ENCODE data around the gene CD19.
"Not testable (repeated sequence)": the region's sequence is repeated elsewhere in the genome, so short reads cannot be mapped to it uniquely, and the experiment has no call there.

The CD19 gene

GRCh38 chr16:28931801-28932225 is at the start of gene CD19:
CD19 (plus strand) TSS chr16:28931971; CDS start chr16:28932001, 30 bp downstream.
- no peak for FAIRE-seq
- TF ChIP-seq CTCF (IDR thresholded peaks at IDR 0.05; ENCODE audit: insufficient read depth, missing control alignments) = no peak
- no peak for DNase-seq (ENCODE audit: insufficient read length, low spot score)

GRCh38 chr16:28882551-28883160 is 49.1 kb upstream of the CD19 start:
- DNase-seq (ENCODE audit: insufficient read length, low spot score) (no peak), FAIRE-seq (no peak)
- TF ChIP-seq CTCF (IDR thresholded peaks at IDR 0.05; ENCODE audit: insufficient read depth, missing control alignments) = no peak

GRCh38 chr16:28883221-28883996 is 48.4 kb upstream of the CD19 start:
- FAIRE-seq = no peak

GRCh38 chr16:28884045-28884444 is 47.7 kb upstream of the CD19 start:
- no peak for TF ChIP-seq CTCF (IDR thresholded peaks at IDR 0.05; ENCODE audit: insufficient read depth, missing control alignments)
- no peak for DNase-seq (ENCODE audit: insufficient read length, low spot score)
- no peak for FAIRE-seq

More at GRCh38 chr16:28883221-28883996, 48.4 kb upstream of the CD19 start:
- no peak for DNase-seq (ENCODE audit: insufficient read length, low spot score)
- no peak for TF ChIP-seq CTCF (IDR thresholded peaks at IDR 0.05; ENCODE audit: insufficient read depth, missing control alignments)

GRCh38 chr16:28886945-28887344 is 44.8 kb upstream of the CD19 start:
- no peak for TF ChIP-seq CTCF (IDR thresholded peaks at IDR 0.05; ENCODE audit: insufficient read depth, missing control alignments)
- FAIRE-seq (no peak), DNase-seq (ENCODE audit: insufficient read length, low spot score) (no peak)

- DNase-seq (ENCODE audit: insufficient read length, low spot score); FAIRE-seq: not testable (repeated sequence)
Measured at GRCh38 chr16:28890355-28890754, 41.4 kb upstream of the CD19 start.

GRCh38 chr16:28891964-28892890 is 39.5 kb upstream of the CD19 start:
- no peak for TF ChIP-seq CTCF (IDR thresholded peaks at IDR 0.05; ENCODE audit: insufficient read depth, missing control alignments)
- FAIRE-seq (no peak), DNase-seq (ENCODE audit: insufficient read length, low spot score) (no peak)

All from D721Med (cell line).